GM21390 (cell line): ENCODE data around the gene MYO1C.

ENCODE experiments used
- ATAC-seq: cut with Tn5 transposase; IDR thresholded peaks from one replicate; pipeline ENCODE4 v1.9.1; 2021; ENCODE audit not compliant: unreplicated experiment

The MYO1C gene

DNA sequence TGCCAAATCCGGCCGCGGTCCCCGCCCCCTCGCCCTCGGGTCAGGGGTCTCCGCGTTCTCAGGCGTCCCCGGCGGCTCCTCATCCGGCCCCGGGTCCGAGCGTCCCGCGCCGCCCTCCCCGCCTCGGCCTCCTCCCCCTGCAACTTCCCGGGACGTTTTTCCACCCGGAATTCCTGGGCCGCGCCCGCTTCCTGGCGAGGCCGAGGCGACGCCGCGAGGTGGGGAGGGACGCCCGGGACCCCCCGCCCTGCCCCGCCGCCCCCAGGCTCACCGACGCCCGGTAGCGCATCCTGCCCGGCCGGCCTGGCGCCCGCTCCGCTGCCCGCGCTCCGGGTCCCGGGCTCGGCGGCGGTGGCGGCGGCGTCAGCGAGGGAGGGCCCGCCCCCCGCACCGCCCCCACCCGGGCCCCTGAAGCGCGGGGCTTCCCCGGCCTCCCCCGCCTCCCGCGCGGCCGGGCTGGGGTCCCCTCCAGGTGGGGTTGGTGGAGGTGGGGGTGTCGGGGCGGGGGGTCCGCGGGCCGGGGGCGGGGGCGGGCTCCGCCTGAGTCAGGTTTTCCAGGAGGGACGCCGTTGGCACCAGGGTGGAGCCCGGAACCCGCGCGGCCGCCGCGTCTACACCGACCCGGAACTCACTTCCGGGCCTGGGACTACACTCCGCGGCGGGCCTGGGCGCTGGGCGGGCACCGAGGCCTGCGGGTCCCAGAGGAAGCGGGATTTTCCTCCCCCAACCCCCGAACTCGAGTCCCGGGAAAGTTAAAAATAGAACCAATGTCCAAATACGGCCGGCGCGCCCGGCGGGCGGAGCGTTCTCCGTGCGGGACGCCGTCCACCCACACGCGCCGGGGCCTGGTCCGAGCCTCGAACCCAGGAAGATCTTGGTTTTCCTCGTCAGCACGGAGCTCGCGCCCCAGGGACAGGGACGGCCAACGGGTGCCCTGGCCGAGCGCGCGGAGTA is 6.8 kb downstream of the MYO1C start:
- no peak for ATAC-seq

DNA sequence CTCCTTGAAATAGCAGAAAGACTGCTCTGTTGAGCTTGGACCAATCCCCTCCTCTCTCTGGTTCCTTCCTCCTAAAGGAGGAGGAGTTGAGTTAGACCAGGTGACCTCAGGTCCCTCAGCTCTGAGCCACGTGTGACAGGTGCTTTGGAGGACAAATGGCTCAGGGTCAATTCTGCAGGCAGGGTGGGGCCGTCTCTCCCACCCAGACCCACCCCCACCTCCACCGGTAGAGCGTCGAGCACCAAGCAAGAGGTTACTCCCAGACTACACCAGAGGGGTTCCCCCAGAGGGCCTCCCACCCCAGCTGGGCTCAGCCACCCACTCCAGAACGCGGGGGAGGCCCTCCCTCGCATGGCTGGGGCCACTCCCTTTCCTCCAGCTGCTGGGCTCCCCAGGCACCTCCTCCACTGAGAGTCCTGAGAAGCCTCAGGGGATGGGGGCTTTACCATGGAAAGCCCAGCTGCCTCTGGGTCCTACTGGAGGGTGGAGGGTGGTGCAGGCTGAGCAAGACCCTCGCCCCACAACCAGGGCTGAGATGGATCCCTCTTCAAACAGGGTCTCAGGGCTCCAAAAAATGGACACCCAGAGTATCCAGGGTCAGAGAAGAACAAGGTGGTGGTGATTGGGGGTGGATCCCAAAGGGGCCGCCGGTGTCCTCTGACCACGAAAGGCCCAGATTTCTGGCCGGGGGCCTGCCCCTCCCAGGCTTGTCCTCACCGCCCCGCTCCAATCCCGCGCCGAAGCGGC is 7.6 kb downstream of the MYO1C start:
- ATAC-seq = peak; percentile 32

DNA sequence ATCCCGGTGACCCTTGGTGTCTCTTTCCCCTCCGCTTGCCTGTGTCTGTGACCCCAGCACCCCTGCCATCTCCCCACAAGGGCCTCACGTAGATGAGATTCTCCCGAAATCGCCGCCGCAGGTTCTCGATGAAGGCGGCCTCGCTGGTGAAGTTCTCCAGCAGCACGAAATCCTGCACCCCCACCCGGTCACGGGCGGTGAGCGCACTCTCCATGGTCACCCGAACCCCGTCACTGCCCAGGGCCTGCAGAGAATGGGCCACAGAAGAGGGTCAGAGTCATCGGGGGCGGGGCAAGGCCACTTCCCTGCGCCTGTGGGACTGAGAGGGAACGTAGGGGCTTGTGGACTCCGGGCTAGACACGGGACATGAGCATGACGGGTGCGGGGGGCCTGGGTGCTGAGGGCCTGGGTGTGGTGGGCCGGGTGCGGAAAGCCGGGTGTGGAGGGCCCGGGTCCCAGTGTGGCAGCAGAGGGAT is 8.4 kb downstream of the MYO1C start:
- no peak for ATAC-seq

DNA sequence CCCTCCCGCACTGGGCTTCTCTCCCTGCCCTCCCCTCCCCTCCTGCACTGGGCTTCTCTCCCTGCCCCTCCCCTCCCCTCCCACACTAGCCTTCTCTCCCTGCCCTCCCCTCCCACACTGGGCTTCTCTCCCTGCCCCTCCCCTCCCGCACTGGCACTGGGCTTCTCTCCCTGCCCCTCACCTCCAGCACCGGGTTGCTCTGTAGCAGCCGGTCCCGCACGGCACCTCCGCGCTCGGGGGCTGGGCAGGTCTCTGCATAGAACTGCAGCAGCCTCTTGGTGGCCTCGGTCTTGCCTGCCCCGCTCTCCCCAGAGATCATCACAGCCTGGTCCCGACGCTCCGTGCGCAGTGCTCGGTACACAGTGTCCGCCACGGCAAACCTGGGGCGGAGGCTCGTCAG is 9.8 kb downstream of the MYO1C start:
- no peak for ATAC-seq

DNA sequence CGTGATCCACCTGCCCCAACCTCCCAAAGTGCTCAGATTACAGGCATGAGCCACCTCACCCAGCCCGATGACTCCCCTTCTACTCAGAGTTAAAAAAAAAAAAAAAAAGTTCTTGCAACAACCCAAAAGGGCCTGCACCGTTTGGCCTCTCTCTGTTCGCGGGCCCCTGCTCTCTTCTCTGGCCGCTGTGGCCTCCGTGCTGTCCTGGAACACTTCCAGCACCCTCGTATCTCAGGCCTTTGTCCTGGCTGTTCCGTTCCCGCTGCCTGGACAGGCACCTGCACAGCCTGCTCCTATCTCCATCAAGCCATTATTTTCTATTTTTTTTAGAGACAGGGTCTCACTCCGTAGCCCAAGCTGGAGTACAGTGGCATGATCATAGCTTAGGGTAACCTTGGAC is 10.8 kb downstream of the MYO1C start:
- ATAC-seq = no peak

DNA sequence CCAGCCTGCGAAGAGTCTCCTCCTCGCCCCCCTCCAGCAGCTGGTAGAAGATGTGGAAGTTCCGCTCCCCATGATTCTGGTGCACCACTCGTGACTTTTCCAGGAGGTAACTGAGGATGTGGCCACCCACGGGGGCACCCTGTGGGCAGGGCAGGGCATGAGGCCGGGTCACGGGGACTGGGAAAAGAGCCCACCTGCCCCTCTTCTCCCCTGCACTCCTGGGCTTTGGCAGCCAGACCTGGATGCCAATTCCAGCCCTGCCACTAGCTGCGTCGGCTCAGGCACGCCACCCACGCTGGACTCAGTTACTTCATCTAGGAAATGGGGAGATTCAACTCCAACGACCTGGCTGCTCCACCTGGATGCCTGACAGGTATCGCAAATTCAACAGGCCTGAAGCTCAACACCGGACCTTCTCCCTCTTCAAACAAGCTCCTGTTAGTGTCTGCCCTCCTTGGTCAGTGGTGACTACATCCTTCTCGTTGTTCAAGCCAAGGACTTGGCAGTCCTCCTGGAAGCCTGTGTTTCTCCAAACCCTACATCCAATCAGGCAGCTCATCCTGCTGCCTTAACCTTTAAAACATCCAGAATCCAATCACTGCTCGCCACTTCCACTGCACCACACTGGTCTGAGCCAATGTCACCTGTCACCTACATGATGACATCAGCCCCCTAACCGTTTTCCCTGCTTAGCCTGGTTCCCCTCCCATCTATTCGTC is 11.6 kb downstream of the MYO1C start:
- ATAC-seq = no peak

- ATAC-seq = no peak
Observed at GRCh38 chr17:1478418-1478817, 14.1 kb downstream of the MYO1C start.

- no peak for ATAC-seq
Observed at GRCh38 chr17:1475321-1475854, 17.1 kb downstream of the MYO1C start.

- ATAC-seq = peak; percentile 52
Observed at GRCh38 chr17:1474402-1475189, 17.9 kb downstream of the MYO1C start.

- ATAC-seq = no peak
Observed at GRCh38 chr17:1473841-1474240, 18.6 kb downstream of the MYO1C start.

DNA sequence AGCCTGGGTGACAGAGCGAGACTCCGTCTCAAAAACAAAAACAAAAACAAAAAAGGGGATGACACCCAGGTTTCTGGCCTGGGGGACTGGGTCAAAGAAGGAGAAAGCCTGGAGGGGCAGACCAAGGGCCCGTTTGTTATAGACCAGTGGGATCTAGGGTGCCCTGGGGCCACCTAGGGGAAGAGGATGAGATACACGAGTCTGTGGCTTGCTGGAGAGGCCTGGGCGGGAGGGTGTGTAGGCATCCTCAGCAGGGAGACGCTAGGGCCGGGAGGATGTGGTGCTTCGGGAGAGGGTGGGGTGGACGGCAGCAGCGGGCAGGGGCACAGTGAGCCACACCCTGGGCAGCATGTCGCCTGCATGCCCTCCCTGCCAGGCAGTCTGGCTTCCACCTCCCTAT is 19.3 kb downstream of the MYO1C start:
- ATAC-seq = no peak

- no peak for ATAC-seq
Observed at GRCh38 chr17:1471911-1472821, 20.3 kb downstream of the MYO1C start.

- ATAC-seq = no peak
Observed at GRCh38 chr17:1471490-1471889, 21.0 kb downstream of the MYO1C start.

DNA sequence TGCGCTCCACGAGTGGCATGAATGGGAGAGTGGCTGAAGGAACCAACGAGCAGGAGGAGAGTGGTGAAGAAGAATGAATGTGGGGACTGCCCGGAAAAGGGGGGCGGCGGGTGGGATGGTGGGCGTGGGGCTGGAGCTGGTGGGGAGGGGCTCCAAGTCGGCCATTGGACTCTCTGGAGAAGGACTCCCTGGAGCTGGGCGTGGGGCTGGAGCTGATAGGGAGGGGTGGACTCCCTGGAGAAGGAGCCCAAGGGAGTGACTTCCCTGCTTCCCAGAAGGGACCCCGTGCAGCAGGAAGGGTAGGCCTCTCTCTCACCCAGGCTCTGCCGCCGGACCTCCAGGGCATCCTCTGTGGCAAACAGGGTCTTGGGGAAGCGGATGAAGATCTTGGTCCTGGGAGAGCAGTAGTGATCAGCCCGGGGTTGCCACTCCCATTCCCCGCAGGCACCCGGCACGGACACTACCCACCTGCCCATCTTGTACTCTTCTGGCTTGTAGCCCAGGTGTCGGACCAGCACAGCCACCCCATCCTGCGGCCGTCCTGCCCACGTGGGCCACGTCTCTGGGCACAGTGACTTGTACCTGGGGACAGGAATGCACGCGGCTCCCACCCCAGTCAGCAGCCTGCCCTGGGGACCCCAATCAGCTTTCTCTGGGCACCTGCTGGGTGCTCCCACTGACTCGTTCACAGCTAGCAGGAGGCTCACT is 21.6 kb downstream of the MYO1C start:
- ATAC-seq = no peak

- ATAC-seq = no peak
Observed at GRCh38 chr17:1470071-1470754, 22.3 kb downstream of the MYO1C start.

- no peak for ATAC-seq
Observed at GRCh38 chr17:1469231-1469852, 23.1 kb downstream of the MYO1C start.

GRCh38 chr17:1467898-1468492 is 24.5 kb downstream of the MYO1C start:
- ATAC-seq = no peak
